Measurements from ENCODE around the gene TMEM255B.
"Not testable (repeated sequence)": the region's sequence is repeated elsewhere in the genome, so short reads cannot be mapped to it uniquely, and the experiment has no call there.

Gene TMEM255B

DNA sequence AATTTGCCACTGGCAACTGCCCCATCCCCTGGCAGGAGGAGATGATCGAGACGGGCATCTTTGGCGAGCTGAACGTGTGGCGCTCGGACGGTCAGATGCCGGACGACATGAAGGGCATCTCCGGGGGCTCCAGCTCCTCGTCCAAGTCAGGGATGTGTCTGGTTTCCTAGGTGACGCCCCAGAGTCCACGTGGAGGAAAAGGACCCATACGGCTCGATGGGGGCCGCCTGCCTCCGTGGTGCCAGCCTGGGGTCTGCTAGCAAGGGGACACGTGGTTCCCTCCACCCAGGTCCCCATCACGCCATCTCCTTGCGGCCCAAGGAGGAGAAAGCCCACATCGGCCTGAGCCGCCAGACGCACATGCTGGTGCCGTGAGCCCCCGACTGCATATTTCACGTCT is 23.8 kb upstream of the TMEM255B start:
- DNase-seq = no peak

DNA sequence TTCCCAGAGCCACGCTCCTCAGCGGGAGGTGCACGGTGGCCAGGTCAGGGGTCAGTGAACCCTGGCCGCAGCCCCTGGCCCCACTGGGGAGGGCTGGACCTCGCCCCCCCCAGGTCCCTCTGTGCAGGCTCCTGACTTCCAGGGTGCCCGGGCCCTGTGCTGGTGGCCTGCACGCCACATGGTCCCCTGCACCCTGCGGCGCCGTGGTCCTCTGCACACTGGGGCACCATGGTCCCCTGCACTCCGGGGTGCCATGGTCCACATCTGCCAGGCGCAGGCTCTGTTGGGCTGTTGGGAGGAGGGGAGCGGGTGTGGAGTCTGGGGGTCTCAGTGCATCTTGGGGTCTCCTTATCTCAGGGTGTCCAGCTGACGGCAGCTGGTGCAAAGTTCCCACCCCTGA is 23.3 kb upstream of the TMEM255B start:
- DNase-seq = no peak

DNA sequence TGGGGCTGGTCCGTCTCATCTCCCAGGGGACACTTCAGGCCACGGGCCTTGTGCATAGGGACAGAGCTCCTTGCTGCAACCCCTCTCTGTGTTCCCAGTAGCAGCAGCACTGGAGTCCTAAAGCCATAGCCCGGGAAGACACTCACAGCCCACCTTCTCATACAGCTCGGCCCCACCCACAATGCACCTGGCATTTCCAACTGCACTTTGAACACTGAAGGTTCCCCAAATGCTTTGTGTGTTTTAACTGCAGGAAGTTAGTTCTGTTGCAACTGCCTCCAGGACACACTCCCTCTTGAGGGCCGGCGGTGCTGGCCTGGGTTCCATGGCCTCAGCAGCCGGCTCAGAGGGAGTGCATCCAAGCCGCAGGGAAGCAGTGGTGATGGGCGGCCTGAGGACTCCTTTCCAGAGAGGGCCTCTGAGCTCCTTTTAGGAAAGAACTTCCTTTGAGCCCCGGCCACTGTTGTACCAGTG is 22.7 kb upstream of the TMEM255B start:
- DNase-seq = peak; percentile 44

DNA sequence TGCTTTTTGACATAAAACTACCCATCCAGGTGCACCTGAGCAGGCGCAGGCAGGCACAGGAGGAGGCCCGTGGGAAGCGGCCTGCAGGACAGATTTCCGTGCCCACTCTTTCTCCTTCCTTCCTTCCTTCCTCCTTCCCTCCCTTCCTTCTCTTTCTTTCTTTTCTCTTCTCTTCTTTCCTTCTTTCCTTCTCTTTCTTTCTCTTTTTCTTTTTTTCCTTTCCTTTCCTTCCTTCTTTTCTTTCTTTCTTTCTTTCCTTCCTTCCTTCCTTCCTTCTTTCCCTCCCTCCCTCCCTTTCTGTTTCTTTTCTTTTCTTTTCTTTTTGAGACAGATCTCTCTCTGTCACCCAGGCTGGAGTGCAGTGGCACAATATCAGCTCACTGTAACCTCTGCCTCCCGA is 21.2 kb upstream of the TMEM255B start:
- DNase-seq = no peak

DNA sequence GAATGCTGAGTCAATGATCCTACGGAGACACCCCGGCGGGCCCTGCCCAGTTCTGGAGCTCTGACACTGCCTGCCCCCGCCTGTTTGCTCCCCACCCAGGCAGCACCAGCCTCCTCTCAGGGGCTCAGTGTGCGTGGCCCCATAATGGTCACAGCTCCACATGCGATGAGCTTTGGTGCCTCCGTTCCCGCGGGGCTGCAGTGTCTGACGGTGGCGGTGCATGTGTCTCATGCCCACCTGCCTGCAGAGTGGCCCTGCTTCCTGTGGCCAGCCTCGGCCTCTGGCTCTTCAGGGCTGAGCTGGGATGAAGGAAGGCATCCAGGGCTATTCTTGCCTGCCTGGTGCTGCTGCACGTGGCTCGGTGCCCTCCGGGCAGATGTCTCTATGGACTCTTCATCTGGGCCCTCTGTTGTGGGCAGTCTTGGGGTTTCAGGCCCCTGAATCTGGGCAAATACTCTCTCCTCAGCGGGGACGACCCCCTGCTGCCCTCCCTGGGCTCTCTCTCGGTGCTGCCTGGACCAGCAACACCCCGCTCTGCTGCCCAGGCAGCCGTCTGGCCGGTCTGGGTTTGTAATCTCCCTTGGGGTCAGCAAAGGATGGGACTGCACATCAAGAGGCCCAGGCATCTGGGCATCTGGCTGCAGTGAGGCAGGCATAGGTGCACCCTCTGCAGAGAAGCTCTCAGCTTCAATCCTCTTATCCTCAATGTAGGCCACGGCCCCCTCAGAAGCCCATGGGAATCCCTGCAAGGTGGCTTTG is 19.3 kb upstream of the TMEM255B start:
- DNase-seq = no peak

DNA sequence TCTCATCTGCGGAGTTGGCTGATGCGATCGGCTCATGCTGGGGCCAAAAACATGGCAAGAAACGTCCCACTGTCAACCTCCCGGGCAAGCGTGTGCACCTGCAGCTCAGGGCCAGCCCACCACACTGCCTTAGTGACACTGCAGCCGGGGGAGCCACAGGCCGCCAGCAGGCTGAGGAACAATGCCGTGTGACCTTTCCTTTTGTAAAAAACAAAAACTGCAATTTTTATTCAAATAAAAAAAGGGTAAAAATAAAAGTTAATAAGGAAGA is 18.8 kb upstream of the TMEM255B start:
- DNase-seq = no peak

DNA sequence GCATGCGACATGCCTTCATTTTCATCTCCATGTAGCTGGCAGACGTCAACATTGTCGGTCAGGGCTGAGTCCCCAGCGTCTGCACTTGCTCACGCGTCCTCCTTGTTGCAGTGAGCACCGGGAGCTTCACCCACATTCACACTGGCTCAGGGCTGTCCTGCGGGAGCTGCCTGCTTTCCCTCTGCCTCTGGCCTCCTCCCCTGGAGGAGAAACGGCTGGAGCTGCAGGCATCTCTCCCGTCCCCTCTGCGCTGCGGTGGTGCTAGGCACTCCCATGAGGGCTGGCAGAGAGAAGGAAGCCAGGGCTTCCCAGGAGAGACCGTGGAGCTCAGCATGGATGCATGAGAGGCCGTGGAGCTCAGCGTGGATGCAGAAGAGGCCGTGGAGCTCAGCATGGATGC is 18.4 kb upstream of the TMEM255B start:
- no peak for DNase-seq

DNA sequence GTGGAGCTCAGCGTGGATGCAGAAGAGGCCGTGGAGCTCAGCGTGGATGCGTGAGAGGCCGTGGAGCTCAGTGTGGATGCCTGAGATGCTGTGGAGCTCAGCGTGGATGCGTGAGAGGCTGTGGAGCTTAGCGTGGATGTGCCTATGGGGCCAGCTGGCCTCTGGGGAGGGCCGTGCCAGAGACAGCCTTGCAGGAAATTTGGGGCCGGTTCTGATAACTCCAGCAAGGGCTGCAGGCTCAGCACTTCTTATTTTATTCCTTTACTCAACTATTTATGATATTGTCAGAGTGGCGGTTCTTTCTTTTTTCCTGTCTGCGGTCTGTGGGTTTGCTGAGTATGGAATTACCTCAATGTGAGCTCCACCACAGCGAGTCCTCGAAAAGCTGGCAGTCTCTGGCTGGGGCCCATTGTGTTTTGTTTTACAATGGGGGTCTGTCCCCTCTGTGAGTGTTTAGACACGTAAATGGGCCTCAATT is 17.8 kb upstream of the TMEM255B start:
- DNase-seq = peak; percentile 86

DNA sequence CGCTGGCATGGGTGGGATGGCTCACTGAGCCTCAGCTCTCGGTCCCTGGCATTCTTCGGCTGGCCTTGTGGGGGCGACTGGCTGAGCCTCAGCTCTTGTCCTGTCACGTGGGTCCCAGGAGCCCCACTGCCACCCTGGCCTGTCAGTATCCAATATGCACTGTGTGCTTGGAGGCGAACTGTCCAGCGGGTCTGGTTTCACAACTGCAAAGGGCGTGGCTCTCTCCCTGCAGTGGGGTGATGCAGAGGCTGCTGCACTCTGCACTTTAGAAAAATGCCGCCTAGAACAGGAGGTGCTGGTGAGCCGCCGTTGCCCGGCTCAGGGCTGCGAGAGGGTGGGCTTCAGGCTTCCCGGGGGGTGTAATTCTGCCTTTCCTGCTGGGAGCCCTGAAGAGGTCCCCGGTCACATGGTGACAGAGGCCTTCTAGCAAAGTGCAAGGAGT is 17.0 kb upstream of the TMEM255B start:
- DNase-seq = peak; percentile 85

DNA sequence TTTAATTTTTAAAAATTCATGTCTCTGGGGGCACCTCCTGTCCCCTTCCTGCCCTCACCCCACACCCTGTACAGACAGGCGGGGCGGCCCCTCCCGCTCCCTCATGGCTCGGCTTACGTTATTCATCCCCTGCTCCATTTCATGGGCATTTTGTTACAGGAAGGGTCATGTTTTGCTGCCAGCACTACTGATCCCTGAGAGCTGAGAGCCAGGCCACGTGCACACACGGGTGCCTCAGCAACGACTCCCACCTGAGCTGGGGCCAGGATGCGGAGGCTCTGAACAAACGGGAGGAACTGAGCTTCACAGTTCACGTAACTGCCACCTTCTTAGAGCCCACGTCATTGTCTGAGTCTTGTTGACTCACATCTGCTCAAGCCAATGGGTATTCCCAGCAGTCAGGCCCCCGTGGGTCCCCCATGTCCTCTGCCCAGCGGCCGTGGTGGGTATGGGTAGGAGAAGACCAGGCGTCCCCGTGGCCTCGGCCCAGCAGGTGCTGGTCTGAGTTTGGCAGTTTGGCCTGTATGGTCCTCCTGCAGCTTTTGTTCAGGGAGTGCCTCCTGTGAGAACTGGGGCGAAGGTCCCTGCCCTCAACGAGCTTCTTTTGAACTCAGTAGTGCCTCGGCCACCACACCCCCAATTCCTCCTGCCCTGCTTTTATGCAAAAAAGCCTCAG is 16.4 kb upstream of the TMEM255B start:
- no peak for DNase-seq

DNA sequence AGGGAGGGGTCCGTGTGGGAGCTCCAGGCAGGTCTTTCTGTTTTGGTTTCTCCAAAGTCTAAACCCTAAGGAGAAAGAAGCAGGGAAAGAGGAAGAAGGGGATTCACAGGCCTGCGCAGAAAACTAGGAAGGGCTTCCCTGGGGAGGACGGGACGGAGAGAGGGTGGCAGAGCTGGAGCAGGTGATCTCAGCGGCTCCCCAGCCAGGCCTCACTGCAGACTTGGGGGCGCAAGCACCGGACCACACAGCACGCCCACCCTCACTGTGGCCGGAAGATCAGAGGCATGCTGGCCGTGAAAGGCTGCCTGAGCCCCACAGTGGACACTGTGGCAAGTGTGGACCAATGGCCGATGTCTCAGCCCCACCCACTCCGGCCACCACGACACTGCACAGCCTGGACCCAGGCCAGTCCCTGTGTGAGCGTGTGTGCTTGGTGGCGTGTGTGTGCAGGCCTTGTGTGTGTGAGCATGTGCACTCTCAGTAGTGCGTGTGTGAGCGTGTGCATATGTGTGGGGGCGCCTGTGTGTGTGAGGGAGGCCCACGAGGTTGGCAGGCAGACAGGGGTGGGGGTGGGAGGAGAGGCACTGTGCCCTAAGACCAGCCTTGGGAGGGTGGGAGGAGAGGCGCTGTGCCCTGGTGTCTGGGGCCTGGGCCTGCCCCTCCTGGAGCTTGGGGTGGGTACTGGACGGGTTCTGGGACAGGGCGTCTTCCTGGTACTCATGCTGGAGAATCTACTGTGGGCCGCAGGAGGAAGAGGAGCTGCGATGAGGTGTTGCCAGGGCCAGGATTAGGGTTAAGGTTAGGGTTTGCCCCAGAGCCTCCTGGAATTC is 15.4 kb upstream of the TMEM255B start:
- DNase-seq = no peak

DNA sequence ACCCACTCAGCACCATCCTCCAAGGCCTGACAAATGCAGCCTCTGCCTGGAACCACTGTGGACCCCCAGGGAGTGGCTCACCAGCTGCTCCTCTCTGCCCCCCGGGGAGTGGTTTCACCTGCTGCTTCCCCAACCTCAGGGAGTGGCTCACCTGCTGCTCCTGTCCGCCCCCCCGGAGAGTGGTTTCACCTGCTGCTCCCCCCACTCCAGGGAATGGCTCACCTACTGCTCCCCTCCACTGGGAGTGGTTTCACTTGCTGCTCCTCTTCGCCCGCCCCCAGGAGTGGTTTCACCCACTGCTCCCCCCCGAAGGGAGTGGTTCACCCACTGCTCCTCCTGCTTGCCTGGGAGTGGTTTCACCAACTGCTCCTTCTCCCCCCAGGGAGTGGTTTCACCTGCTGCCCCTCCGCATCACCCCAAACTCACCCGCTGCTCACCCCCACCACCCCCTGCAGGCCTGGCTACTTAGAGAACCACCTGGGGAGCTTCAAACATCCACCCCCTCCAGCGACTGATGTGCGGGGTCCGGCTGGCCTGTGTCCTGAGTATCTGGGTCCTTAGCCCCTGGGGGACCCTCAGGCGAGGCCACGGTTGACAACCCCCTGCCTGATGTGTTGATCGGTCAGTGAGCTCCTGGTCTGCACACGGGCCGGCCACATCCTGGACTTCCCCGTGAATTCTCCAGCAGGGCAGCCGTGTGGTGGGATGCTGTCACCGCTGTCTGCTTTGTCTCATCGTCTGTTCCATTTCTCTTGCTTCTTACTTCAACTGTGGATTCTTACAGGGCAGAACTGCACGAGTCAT is 14.6 kb upstream of the TMEM255B start:
- no peak for DNase-seq

DNA sequence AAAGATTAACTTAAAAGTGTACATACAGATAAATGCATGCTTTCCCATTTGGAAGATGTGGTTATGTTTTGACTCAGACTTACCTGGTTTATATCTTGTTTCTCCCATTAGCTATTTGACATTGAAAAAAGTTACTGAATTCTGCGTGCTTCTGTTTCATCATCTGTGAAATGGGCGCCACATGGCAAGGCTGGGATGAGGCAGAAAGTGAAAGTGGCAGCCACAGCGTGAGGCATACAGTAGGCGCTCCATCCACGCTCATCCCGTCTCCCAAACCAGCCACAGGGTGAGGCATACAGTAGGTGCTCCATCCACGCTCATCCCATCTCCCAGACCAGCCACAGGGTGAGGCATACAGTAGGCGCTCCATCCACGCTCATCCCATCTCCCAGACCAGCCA is 14.0 kb upstream of the TMEM255B start:
- no peak for DNase-seq

DNA sequence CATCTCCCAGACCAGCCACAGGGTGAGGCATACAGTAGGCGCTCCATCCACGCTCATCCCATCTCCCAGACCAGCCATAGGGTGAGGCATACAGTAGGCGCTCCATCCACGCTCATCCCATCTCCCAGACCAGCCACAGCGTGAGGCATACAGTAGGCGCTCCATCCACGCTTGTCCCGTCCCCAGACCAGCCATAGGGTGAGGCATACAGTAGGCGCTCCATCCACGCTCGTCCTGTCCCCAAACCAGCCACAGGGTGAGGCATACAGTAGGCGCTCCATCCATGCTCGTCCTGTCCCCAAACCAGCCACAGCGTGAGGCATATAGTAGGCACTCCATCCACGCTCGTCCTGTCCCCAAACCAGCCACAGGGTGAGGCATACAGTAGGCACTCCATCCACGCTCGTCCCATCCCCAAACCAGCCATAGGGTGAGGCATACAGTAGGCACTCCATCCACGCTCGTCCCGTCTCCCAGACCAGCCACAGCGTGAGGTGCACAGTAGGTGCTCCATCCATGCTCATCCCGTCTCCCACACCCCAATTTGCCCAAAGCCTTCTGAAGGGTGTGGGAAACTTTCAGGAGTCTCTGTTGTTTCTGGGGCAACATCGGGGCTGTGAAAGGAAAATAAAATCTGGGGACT is 13.4 kb upstream of the TMEM255B start:
- DNase-seq = not testable (repeated sequence)

DNA sequence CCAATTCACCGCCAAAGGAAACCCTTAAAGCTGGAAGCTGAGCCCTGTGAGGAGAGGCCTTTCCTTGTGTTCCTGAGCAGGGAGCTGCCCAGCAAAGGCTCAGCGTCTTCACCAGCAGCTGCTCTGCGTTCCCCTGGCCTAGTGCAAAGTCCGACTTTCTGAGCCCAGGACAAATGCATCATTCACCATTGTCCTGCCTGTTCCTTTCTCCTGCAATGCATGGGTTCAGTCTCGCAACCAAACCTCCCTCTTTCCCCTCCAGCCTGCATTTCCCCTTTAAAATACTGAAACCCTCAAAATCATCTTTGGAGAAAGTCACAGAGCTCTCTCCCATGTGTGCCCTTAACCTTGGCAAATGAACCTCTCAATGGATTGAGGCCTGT is 12.9 kb upstream of the TMEM255B start:
- no peak for DNase-seq

DNA sequence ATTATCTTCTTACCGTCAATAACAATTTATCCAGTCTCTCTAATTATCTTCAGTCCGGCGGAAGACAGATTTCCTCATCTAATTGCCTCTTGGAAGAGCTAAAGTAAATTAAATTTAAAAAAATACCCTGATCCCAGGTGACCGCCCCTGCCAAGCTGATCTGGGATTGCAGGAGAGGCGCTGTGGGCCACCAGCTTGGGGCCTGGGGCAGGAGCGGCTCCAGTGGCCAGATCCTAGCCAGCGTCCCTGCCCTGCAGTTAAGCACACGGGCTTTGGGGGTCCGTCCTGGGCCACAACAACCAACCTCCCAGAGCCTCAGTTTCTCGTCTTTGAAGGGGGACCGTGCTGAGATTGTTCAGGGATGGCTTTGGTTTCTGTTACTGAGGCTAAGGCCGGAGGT is 12.4 kb upstream of the TMEM255B start:
- no peak for DNase-seq

DNA sequence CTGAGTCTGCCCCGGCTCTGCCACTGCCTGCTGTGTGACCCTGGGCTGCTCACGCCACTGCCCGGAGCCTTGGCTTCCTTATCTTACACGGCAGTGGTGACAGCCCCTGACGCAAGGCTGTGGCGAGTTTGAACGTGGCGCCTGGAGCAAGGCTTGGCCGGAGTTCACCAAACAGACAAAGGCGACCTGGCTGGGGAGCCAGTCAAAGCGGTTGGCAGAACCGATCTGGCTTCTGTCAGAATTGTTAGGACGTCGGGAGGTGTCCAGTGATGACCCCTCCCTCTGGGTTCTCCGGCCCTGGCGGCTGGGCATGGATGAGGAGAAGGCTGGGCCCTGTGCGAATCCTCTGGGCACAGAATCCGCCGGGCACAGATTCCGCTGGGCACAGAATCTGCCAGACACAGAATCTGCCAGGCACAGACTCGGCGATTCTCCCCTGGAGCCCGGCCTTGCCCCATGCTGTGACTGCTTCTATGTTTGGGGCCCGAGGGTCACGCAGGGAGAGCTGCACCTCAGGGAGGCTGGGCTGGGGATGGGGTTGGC is 11.7 kb upstream of the TMEM255B start:
- DNase-seq = peak; percentile 27

DNA sequence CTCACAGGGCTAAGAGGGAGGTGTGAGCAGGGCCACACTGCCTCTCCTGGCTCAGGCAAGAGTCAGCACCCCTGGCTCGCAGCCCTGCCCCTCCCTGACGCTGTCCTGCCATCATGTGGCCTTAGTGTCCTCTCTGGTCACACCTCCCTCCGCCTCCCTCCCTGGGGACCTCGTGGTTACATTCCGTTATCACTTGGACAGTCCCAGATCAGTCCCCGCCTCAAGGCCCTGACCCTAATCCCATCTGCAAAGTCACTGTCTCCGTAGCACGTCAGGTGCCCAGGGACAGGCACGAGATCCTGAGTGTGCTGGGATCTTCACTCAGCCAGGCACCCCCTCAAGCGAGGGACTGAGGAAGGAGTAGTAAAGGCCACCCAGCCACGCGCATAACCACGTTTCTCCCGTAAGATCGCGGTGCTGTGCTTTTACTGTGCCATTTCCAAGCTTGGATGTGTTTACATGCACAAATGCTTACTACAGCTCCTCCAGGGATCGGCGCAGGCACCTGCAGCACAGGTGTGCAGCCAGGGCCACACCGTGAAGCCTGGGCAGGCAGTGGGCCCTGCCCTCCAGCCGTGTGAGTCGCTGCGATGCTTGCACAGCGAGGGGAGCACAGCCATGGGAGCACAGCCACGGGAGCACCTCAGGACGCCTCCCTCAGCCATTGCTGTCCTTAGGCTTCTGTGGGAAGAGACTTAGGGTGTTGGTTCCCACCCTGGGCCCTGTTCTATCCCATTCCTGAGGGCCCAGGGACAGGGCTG is 10.7 kb upstream of the TMEM255B start:
- DNase-seq = no peak

DNA sequence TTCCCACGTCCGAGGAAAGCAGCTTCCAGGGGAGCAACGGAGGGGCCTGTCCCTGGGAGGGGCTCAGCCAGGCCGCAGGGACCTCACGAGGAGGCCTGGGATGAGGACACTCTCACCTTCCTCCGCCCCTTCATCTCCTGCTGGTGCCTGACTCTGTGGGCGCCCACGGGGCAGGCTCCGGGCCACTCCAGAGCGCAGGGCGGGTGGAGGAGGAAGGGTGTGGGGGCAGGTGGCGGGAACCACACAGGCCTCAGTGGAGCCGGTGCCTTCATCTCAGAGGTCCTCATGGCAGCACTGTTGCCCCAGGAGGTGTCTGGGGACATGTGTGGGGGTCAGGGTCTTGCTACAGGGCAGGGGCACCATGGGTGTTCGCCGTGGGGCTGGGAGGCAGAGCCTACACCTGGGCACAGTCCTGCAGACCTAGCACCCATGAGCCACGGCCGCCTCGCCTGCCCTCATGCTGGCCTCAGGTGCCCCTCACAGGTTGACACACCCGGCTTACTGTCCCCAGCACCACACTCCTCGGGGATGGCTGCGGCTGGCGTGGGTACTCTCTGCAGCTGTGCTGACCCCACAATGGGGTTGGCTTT is 10.1 kb upstream of the TMEM255B start:
- DNase-seq = no peak

DNA sequence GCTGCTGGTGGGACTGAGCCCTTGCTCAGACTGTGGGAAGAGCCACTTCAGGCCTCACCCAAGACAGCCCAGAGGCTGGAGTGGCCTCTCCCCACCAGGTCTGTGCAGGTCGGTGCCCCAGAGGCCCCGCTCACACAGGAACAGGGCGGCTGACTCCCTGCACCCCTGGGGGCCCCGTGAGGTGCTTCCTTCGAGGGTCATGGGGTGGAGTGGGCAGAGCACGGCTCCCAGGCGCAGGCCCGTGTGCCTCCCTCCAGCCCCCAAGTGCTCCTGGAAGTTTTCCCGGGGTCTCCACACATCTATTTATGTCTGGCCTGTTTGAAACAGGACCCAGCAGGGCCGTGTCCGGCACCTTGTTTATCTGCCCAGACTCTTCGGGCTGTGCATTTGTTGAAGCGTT is 9.5 kb upstream of the TMEM255B start:
- DNase-seq = no peak

DNA sequence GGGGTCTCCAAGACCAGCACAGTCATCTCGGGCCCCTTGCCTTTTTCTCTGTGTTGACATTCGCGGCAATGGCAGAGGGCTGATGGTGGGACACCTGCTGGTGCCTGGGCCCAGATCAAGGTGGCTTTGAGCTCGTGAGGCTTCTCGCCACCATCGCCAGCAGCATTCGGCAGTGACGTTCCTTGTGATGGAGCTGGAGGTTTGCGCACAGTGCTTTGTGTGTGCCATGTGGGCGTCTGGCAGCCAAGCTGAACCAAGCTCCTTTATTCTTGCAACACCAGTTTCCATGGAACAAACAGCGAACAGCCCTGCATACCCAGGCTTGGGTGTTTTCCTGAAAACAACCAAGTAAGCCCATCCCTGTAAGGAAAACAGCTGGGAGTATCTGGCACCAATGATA is 9.1 kb upstream of the TMEM255B start:
- no peak for DNase-seq
